Mesendoderm (in vitro differentiated cells): ENCODE measurements around the gene C5. TPM values are rescaled to one million over a fixed set of nuclear protein-coding genes. Genes with fewer than 3 reads are reported as not detected.
"Not testable (repeated sequence)": the region's sequence is repeated elsewhere in the genome, so short reads cannot be mapped to it uniquely, and the experiment has no call there.

ENCODE experiments used
- DNase-seq: peaks from one replicate; pipeline ENCODE4 v3.0.0; 2013
- H2AK5ac ChIP-seq: 2 replicates; pipeline ENCODE4 v1.6.1; 2013; ENCODE audit warnings: low read length, inconsistent platforms
- H2BK120ac ChIP-seq: 2 replicates; pipeline ENCODE4 v1.6.1; 2013; ENCODE audit warnings: low read depth, mild to moderate bottlenecking, low read length, moderate library complexity, mixed read lengths
- H2BK15ac ChIP-seq: replicated peaks from 2 replicates; pipeline ENCODE4 v1.6.1; 2013; ENCODE audit warnings: low read depth, mild to moderate bottlenecking, moderate library complexity
- H2BK5ac ChIP-seq: 2 replicates; pipeline ENCODE4 v1.6.1; 2013; ENCODE audit warnings: low read length, inconsistent platforms
- H3K18ac ChIP-seq: 2 replicates; pipeline ENCODE4 v1.6.1; 2013; ENCODE audit warnings: mild to moderate bottlenecking, low read length, mixed read lengths
- H3K23ac ChIP-seq: one replicate; pipeline ENCODE4 v1.6.1; 2013; ENCODE audit warnings: low read length
- H3K27ac ChIP-seq: 2 replicates; pipeline ENCODE4 v1.5.1; 2013; ENCODE audit warnings: low read depth, mild to moderate bottlenecking, inconsistent platforms, low read length, moderate library complexity
- H3K27me3 ChIP-seq: 2 replicates; pipeline ENCODE4 v1.6.1; 2013; ENCODE audit warnings: low read length, control low read depth, mild to moderate bottlenecking, inconsistent platforms; ENCODE audit not compliant: insufficient read depth, poor library complexity
- H3K36me3 ChIP-seq: 2 replicates; pipeline ENCODE4 v1.6.1; 2013; ENCODE audit warnings: low read length, inconsistent platforms; ENCODE audit not compliant: control insufficient read depth, insufficient read depth
- H3K4ac ChIP-seq: one replicate; pipeline ENCODE4 v1.6.1; 2013; ENCODE audit warnings: low read depth, mild to moderate bottlenecking, low read length, moderate library complexity
- H3K4me1 ChIP-seq: 2 replicates; pipeline ENCODE4 v1.6.1; 2013; ENCODE audit warnings: low read depth, low read length, inconsistent platforms; ENCODE audit not compliant: control insufficient read depth
- H3K4me2 ChIP-seq: 2 replicates; pipeline ENCODE4 v1.6.1; 2013; ENCODE audit warnings: low read length
- H3K4me3 ChIP-seq: 2 replicates; pipeline ENCODE4 v1.5.1; 2013; ENCODE audit warnings: mild to moderate bottlenecking, low read length
- H3K56ac ChIP-seq: one replicate; pipeline ENCODE4 v1.6.1; 2013; ENCODE audit warnings: low read length
- H3K79me1 ChIP-seq: 2 replicates; pipeline ENCODE4 v1.6.1; 2013; ENCODE audit warnings: low read length, inconsistent platforms
- H3K79me2 ChIP-seq: 2 replicates; pipeline ENCODE4 v1.6.1; 2013; ENCODE audit warnings: mild to moderate bottlenecking, low read length; ENCODE audit not compliant: control insufficient read depth, insufficient read depth
- H3K9ac ChIP-seq: 2 replicates; pipeline ENCODE4 v1.6.1; 2013; ENCODE audit warnings: low read length, inconsistent platforms
- H4K5ac ChIP-seq: one replicate; pipeline ENCODE4 v1.6.1; 2013; ENCODE audit warnings: low read length
- H4K8ac ChIP-seq: one replicate; pipeline ENCODE4 v1.6.1; 2013; ENCODE audit warnings: low read depth, mild to moderate bottlenecking, control low read depth, low read length, moderate library complexity
- WGBS: extraction: QIAGEN DNeasy Blood & Tissue Kit; methylation state at CpG from one replicate; pipeline ENCODE4 v1.1.7; 2013; ENCODE audit warnings: low lambda C conversion rate, missing lambda C conversion rate; ENCODE audit not compliant: insufficient coverage; ENCODE audit errors: extremely low coverage; 5-methylcytosine and 5-hydroxymethylcytosine counted together
- polyA plus RNA-seq, 2 experiments: library from polyadenylated mRNA; stranded (reverse); fragments of 200-250 nt; gene quantifications; one replicate each; pipeline ENCODE4 v1.2.3, GENCODE V29; 2013

C5 gene
- 0.15 TPM for polyA plus RNA-seq (2013, experiment 1 of 2)
- polyA plus RNA-seq (2013, experiment 2 of 2): 0.08 TPM

- H3K79me1 ChIP-seq: no peaks in the 10 kb centered on the region
- no peaks in the 10 kb centered on the region for H3K79me2 ChIP-seq
- no peak within 1 kb of the TSS for H3K9ac ChIP-seq
- H4K8ac ChIP-seq: no peak within 1 kb of the TSS
- no CpG with 5 or more reads among the region's 6 CpGs for WGBS
- H3K56ac ChIP-seq: no peak within 1 kb of the TSS
- no peak within 1 kb of the TSS for H2BK120ac ChIP-seq
- H2BK15ac ChIP-seq: no peak within 1 kb of the TSS
- DNase-seq: no peak
- no peak within 1 kb of the TSS for H2AK5ac ChIP-seq
- H3K4me3 ChIP-seq: no peak within 1 kb of the TSS
- no peak within 1 kb of the TSS for H2BK5ac ChIP-seq
- H3K27me3 ChIP-seq: no peaks in the 10 kb centered on the region
- H3K18ac ChIP-seq: no peak within 1 kb of the TSS
- no peaks in the 10 kb centered on the region for H3K36me3 ChIP-seq
- no peak within 1 kb of the TSS for H3K23ac ChIP-seq
- H4K5ac ChIP-seq: no peak within 1 kb of the TSS
- no peaks in the 10 kb centered on the region for H3K4me1 ChIP-seq
- H3K27ac ChIP-seq: no peak within 1 kb of the TSS
- no peak within 1 kb of the TSS for H3K4ac ChIP-seq
- no peak within 1 kb of the TSS for H3K4me2 ChIP-seq
Measured at GRCh38 chr9:121050128-121050988, at the start of gene C5. C5 (minus strand) TSS chr9:121050275; CDS start chr9:121050246, 29 bp downstream.

- Histone ChIP-seq H4K5ac (no peak overlapping the region), H3K4me1 (no peaks in the 10 kb centered on the region), H3K27ac (no peak overlapping the region), H3K4me3 (no peak overlapping the region), H3K9ac (no peak overlapping the region), H3K4me2 (no peak overlapping the region), H3K23ac (no peak overlapping the region), H3K4ac (no peak overlapping the region), H3K18ac (no peak overlapping the region), H2AK5ac (no peak overlapping the region), H2BK15ac (no peak overlapping the region), H3K79me2 (no peaks in the 10 kb centered on the region), H2BK120ac (no peak overlapping the region), H3K79me1 (no peaks in the 10 kb centered on the region), H3K27me3 (no peaks in the 10 kb centered on the region), H3K36me3 (no peaks in the 10 kb centered on the region), H3K56ac (no peak overlapping the region), H4K8ac (no peak overlapping the region), H2BK5ac (no peak overlapping the region)
- no peak for DNase-seq
- no CpG with 5 or more reads among the region's 5 CpGs for WGBS
Measured at GRCh38 chr9:121098567-121099198, 48.6 kb upstream of the C5 start.

GRCh38 chr9:121095057-121095456, 45.0 kb upstream of the C5 start:
- H2BK5ac ChIP-seq: no peak overlapping the region
- no peak overlapping the region for H3K9ac ChIP-seq
- no peaks in the 10 kb centered on the region for H3K27me3 ChIP-seq
- H3K27ac ChIP-seq: no peak overlapping the region
- no peaks in the 10 kb centered on the region for H3K4me1 ChIP-seq
- no peaks in the 10 kb centered on the region for H3K79me1 ChIP-seq
- H3K79me2 ChIP-seq: no peaks in the 10 kb centered on the region
- no peak overlapping the region for H3K4me3 ChIP-seq
- no peaks in the 10 kb centered on the region for H3K36me3 ChIP-seq
- no peak for DNase-seq
- H2BK15ac ChIP-seq: no peak overlapping the region
- no peak overlapping the region for H3K4me2 ChIP-seq
- no peak overlapping the region for H4K5ac ChIP-seq
- no peak overlapping the region for H4K8ac ChIP-seq
- H3K23ac ChIP-seq: no peak overlapping the region
- no peak overlapping the region for H3K4ac ChIP-seq
- H2AK5ac ChIP-seq: no peak overlapping the region
- H3K56ac ChIP-seq: no peak overlapping the region
- H2BK120ac ChIP-seq: no peak overlapping the region
- no peak overlapping the region for H3K18ac ChIP-seq

- H2AK5ac ChIP-seq, H3K18ac ChIP-seq, H3K79me1 ChIP-seq, H2BK5ac ChIP-seq, H3K4me2 ChIP-seq, H3K79me2 ChIP-seq, H3K4me1 ChIP-seq, H3K4me3 ChIP-seq, H3K27ac ChIP-seq, H3K23ac ChIP-seq, H3K27me3 ChIP-seq, H4K8ac ChIP-seq, H3K4ac ChIP-seq, DNase-seq, H3K56ac ChIP-seq, H4K5ac ChIP-seq, H3K9ac ChIP-seq, H2BK120ac ChIP-seq, H2BK15ac ChIP-seq, H3K36me3 ChIP-seq: not testable (repeated sequence)
- WGBS: no CpG with 5 or more reads among the region's 6 CpGs
Measured at GRCh38 chr9:121090743-121091142, 40.7 kb upstream of the C5 start.

- no peak overlapping the region for H2BK15ac ChIP-seq
- no peak overlapping the region for H4K8ac ChIP-seq
- no peak overlapping the region for H3K27ac ChIP-seq
- no peak overlapping the region for H2BK120ac ChIP-seq
- H3K79me2 ChIP-seq: no peaks in the 10 kb centered on the region
- no peaks in the 10 kb centered on the region for H3K27me3 ChIP-seq
- no peak overlapping the region for H3K4me2 ChIP-seq
- no peak overlapping the region for H3K23ac ChIP-seq
- H3K36me3 ChIP-seq: no peaks in the 10 kb centered on the region
- H3K4me3 ChIP-seq: no peak overlapping the region
- H4K5ac ChIP-seq: no peak overlapping the region
- no peak overlapping the region for H3K56ac ChIP-seq
- H3K18ac ChIP-seq: no peak overlapping the region
- DNase-seq: no peak
- H3K79me1 ChIP-seq: no peaks in the 10 kb centered on the region
- WGBS: no CpG with 5 or more reads among the region's 3 CpGs
- no peaks in the 10 kb centered on the region for H3K4me1 ChIP-seq
- H2BK5ac ChIP-seq: no peak overlapping the region
- no peak overlapping the region for H3K4ac ChIP-seq
- no peak overlapping the region for H2AK5ac ChIP-seq
- no peak overlapping the region for H3K9ac ChIP-seq
Measured at GRCh38 chr9:121088576-121088975, 38.5 kb upstream of the C5 start.
